Activated naive CD8-positive, alpha-beta T cell treated with anti-CD3 and anti-CD28 coated beads, Interleukin-2, amount 10 ng/mL, durations not matched to agents 7 days and 5 days (primary cell): ENCODE measurements around the gene KCNH3. TPM values are rescaled to one million over a fixed set of nuclear protein-coding genes. Genes with fewer than 3 reads are reported as not detected.

Experiments
- ATAC-seq: fragments of 150-1000 bp; cut with Tn5 transposase; one replicate; pipeline ENCODE4 v1.10.0; 2021; ENCODE audit warnings: low read depth, moderate library complexity
- POLR2A ChIA-PET: fragments of 350-600 bp; sonication (Branson Sonifier 250); formaldehyde crosslinking; loops from one replicate; lab custom pipeline; 2021; ENCODE audit warnings: antibody characterized with exemption; lab: Charles Lee
- DNase-seq: peaks from one replicate; pipeline ENCODE4 v3.0.0; 2021
- H3K27ac Mint-ChIP-seq: one replicate; pipeline ENCODE4 v1.8.0; 2022; ENCODE audit warnings: mild to moderate bottlenecking, mixed read lengths
- H3K27me3 Mint-ChIP-seq: one replicate; pipeline ENCODE4 v1.8.0; 2022; ENCODE audit warnings: mild to moderate bottlenecking, moderate library complexity, mixed read lengths
- H3K36me3 Mint-ChIP-seq: one replicate; pipeline ENCODE4 v1.8.0; 2021; ENCODE audit warnings: mild to moderate bottlenecking, mixed read lengths
- H3K4me1 Mint-ChIP-seq: one replicate; pipeline ENCODE4 v1.8.0; 2021; ENCODE audit warnings: mixed read lengths
- H3K4me3 Mint-ChIP-seq: one replicate; pipeline ENCODE4 v1.8.0; 2022; ENCODE audit warnings: mild to moderate bottlenecking, moderate library complexity, mixed read lengths
- H3K9me3 Mint-ChIP-seq: one replicate; pipeline ENCODE4 v1.8.0; 2021; ENCODE audit warnings: mixed read lengths
- total RNA-seq, 2 experiments: library from RNA; stranded (reverse); gene quantifications; one replicate each; pipeline ENCODE4 v1.2.3, GENCODE V29; 2021

Gene KCNH3
- total RNA-seq, 2 experiments from 2014 or later, result 5.4 to 5.8 TPM

GRCh38 chr12:49552899-49553298 lies 14.1 kb downstream of the KCNH3 start:
- Mint-ChIP-seq H3K4me3 (no peak overlapping the region), H3K36me3 (peaks cover 4% of the 10 kb centered on the region), H3K4me1 (peaks cover 13% of the 10 kb centered on the region), H3K27me3 (no peaks in the 10 kb centered on the region), H3K27ac (no peak overlapping the region), H3K9me3 (no peaks in the 10 kb centered on the region)
- no peak for DNase-seq
- POLR2A ChIA-PET, result interaction anchor here (0.5 to 1.8 kb wide), 3 partner anchors 14 to 70 kb away, joined by 3 to 5 read pairs (median 4); partner anchors contain the start of gene PRPF40B
- no peak for ATAC-seq

- POLR2A ChIA-PET, result interaction anchor here (0.5 to 1.8 kb wide), 6 partner anchors 11 to 70 kb away, joined by 3 to 5 read pairs (median 4); partner anchors contain the start of genes MCRS1 and PRPF40B
- Mint-ChIP-seq H3K4me3 (no peak overlapping the region), H3K36me3 (peaks cover 6% of the 10 kb centered on the region), H3K4me1 (peaks cover 8% of the 10 kb centered on the region), H3K27me3 (no peaks in the 10 kb centered on the region), H3K27ac (no peak overlapping the region), H3K9me3 (no peaks in the 10 kb centered on the region)
- DNase-seq (no peak), ATAC-seq (peak; percentile 60)
Measured at GRCh38 chr12:49553512-49554088, 14.8 kb downstream of the KCNH3 start.

DNA sequence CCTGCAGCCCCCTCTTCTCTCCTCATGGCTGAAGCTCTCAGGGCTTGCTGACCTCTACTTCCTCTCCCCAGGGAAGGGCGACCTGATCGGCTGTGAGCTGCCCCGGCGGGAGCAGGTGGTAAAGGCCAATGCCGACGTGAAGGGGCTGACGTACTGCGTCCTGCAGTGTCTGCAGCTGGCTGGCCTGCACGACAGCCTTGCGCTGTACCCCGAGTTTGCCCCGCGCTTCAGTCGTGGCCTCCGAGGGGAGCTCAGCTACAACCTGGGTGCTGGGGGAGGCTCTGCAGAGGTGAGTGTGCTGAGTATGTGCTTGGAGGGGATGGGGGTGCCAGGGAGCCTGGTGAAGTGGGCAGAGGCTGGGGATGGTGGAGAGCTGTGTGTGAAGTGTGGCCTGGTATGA lies 15.4 kb downstream of the KCNH3 start:
- no peak for DNase-seq
- H3K27me3 Mint-ChIP-seq, result no peaks in the 10 kb centered on the region
- no peaks in the 10 kb centered on the region for H3K9me3 Mint-ChIP-seq
- H3K4me3 Mint-ChIP-seq, result no peak overlapping the region
- POLR2A ChIA-PET, result interaction anchor here (0.9 to 1.5 kb wide), 4 partner anchors 10 to 69 kb away, joined by 3 to 5 read pairs (median 4); partner anchors contain the start of genes MCRS1 and PRPF40B
- H3K27ac Mint-ChIP-seq, result no peak overlapping the region
- peaks cover 8% of the 10 kb centered on the region for H3K4me1 Mint-ChIP-seq
- H3K36me3 Mint-ChIP-seq, result peaks cover 11% of the 10 kb centered on the region
- ATAC-seq, result no peak

GRCh38 chr12:49555631-49556390 lies 17.0 kb downstream of the KCNH3 start:
- ATAC-seq, result no peak
- Mint-ChIP-seq H3K4me3 (no peak overlapping the region), H3K27ac (peak overlapping the region; percentile 80), H3K4me1 (peaks cover 14% of the 10 kb centered on the region), H3K9me3 (no peaks in the 10 kb centered on the region), H3K27me3 (no peaks in the 10 kb centered on the region), H3K36me3 (peaks cover 15% of the 10 kb centered on the region)
- POLR2A ChIA-PET, result interaction anchor here (0.7 to 1.5 kb wide), 4 partner anchors 11 to 422 kb away, joined by 3 to 5 read pairs (median 4); no protein-coding TSS in a partner anchor
- DNase-seq, result no peak

- peak overlapping the region; percentile 80 for H3K27ac Mint-ChIP-seq
- no peaks in the 10 kb centered on the region for H3K9me3 Mint-ChIP-seq
- DNase-seq (no peak), ATAC-seq (no peak)
- H3K27me3 Mint-ChIP-seq, result no peaks in the 10 kb centered on the region
- H3K4me1 Mint-ChIP-seq, result peaks cover 21% of the 10 kb centered on the region
- H3K36me3 Mint-ChIP-seq, result peaks cover 16% of the 10 kb centered on the region
- POLR2A ChIA-PET, result interaction anchor here (0.6 to 1.5 kb wide), 3 partner anchors 11 to 66 kb away, joined by 4 to 5 read pairs (median 4); partner anchors contain the start of gene PRPF40B
- no peak overlapping the region for H3K4me3 Mint-ChIP-seq
Measured at GRCh38 chr12:49556391-49557186, 17.8 kb downstream of the KCNH3 start.

DNA sequence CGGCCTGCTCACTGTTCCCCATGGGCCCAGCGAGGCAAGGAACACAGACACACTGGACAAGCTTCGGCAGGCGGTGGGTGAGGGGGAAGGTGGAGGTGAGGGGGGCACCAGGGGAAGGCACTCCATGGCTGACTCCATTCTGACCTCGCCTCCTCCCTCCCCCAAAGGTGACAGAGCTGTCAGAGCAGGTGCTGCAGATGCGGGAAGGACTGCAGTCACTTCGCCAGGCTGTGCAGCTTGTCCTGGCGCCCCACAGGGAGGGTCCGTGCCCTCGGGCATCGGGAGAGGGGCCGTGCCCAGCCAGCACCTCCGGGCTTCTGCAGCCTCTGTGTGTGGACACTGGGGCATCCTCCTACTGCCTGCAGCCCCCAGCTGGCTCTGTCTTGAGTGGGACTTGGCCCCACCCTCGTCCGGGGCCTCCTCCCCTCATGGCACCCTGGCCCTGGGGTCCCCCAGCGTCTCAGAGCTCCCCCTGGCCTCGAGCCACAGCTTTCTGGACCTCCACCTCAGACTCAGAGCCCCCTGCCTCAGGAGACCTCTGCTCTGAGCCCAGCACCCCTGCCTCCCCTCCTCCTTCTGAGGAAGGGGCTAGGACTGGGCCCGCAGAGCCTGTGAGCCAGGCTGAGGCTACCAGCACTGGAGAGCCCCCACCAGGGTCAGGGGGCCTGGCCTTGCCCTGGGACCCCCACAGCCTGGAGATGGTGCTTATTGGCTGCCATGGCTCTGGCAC lies 18.5 kb downstream of the KCNH3 start:
- no peak for DNase-seq
- Mint-ChIP-seq H3K27ac (peak overlapping the region; percentile 80), H3K4me1 (peaks cover 27% of the 10 kb centered on the region), H3K4me3 (no peak overlapping the region), H3K36me3 (peaks cover 19% of the 10 kb centered on the region), H3K27me3 (no peaks in the 10 kb centered on the region), H3K9me3 (no peaks in the 10 kb centered on the region)
- POLR2A ChIA-PET, result interaction anchor here (0.6 to 1.5 kb wide), 3 partner anchors 12 to 65 kb away, joined by 4 to 5 read pairs (median 4); partner anchors contain the start of gene PRPF40B
- ATAC-seq, result no peak

- Mint-ChIP-seq H3K27ac (no peak overlapping the region), H3K36me3 (peaks cover 23% of the 10 kb centered on the region), H3K4me1 (peaks cover 25% of the 10 kb centered on the region), H3K9me3 (no peaks in the 10 kb centered on the region), H3K4me3 (no peak overlapping the region), H3K27me3 (no peaks in the 10 kb centered on the region)
- no peak for ATAC-seq
- no peak for DNase-seq
- POLR2A ChIA-PET, result interaction anchor here (1.1 kb wide), 1 partner anchor 65 kb away, joined by 4 read pairs; the partner anchor contains the start of gene PRPF40B
Measured at GRCh38 chr12:49557917-49558215, 19.0 kb downstream of the KCNH3 start.

- POLR2A ChIA-PET, result no interaction called here
- Mint-ChIP-seq H3K27me3 (no peaks in the 10 kb centered on the region), H3K4me3 (no peak overlapping the region), H3K27ac (no peak overlapping the region), H3K9me3 (no peaks in the 10 kb centered on the region), H3K4me1 (peaks cover 24% of the 10 kb centered on the region), H3K36me3 (peaks cover 23% of the 10 kb centered on the region)
- DNase-seq, result no peak
- no peak for ATAC-seq
Measured at GRCh38 chr12:49558526-49558925, 19.7 kb downstream of the KCNH3 start.

DNA sequence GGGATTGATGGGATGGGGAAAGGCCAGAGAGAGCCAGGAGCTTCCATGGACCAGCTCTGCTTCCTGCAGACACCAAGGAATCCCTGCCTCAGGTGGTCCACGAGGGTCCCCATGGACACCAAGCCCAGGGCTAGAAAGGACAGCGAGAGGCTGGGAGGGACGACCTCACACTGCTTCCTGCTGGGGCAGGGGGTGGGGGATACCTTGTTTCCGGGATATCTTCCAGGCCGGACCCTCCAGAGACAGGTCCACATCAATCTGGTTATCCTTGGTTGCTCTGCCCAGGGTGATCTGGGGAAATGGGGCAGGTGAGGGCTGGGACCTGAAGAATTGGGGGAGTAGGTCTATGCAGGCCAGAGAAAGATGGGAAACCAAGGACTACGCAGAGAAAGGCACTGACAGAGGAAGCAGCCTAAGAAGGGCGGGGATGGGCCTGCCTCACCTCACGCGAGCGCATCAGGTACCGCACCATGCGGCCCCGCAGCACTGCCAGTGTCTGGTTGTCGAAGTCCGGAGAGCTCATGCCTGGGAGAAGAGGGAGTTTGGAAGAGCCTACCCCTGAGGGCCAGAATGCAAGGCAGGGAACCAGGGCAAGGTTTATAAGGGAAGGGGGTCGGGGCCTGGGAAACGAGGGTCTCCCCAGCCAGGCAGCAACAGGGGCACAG lies 20.3 kb downstream of the KCNH3 start:
- H3K27me3 Mint-ChIP-seq, result no peaks in the 10 kb centered on the region
- no peak overlapping the region for H3K4me3 Mint-ChIP-seq
- peaks cover 26% of the 10 kb centered on the region for H3K36me3 Mint-ChIP-seq
- peaks cover 30% of the 10 kb centered on the region for H3K4me1 Mint-ChIP-seq
- no peak for ATAC-seq
- H3K27ac Mint-ChIP-seq, result no peak overlapping the region
- H3K9me3 Mint-ChIP-seq, result no peaks in the 10 kb centered on the region
- DNase-seq, result no peak
- POLR2A ChIA-PET, result no interaction called here

DNA sequence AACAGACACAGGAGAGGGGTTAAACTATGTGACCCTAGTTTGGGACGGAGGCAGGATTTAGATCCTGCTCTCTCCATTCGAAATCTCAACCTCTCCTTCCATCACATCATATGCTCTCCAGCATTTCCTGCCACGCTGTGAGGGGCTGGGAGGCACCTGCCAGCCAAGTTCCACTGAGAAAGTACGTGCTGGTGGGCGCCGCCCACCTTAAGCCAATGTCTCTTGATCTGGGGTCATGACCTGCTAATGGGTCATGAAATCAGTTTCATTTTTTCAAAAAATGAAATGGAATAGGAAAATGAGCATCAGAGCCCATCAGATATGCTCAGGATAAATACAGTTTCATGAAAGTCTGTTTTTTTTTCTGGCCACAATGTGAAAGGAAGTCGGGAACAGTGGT lies 21.9 kb downstream of the KCNH3 start:
- H3K27ac Mint-ChIP-seq, result peak overlapping the region; percentile 17
- ATAC-seq (no peak), DNase-seq (no peak)
- H3K36me3 Mint-ChIP-seq, result peaks cover 26% of the 10 kb centered on the region
- H3K4me3 Mint-ChIP-seq, result peak overlapping the region; percentile 35
- H3K9me3 Mint-ChIP-seq, result no peaks in the 10 kb centered on the region
- POLR2A ChIA-PET, result interaction anchor here (0.9 kb wide), 1 partner anchor 62 kb away, joined by 4 read pairs; the partner anchor contains the start of gene PRPF40B
- peaks cover 45% of the 10 kb centered on the region for H3K4me1 Mint-ChIP-seq
- H3K27me3 Mint-ChIP-seq, result no peaks in the 10 kb centered on the region

DNA sequence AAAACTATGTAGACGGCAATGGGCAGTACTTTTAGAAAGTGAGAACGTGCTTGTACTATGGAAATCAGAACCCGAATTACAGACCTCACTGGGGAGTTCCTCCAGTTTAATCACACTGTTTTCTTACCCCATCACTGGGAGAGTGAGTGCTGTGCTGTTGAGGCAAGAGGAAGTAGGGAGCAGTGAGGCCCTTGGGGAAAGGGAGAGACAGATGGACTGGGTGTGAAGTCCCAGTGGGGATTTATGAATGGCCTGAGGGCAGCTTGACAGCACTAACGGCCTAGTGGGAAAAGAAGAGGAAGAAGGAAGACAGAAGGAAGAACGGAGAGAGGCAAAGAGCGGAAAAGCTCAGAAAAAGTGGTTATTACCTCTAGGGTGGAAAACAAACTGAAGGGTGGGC lies 23.4 kb downstream of the KCNH3 start:
- H3K4me3 Mint-ChIP-seq, result no peak overlapping the region
- H3K36me3 Mint-ChIP-seq, result peaks cover 25% of the 10 kb centered on the region
- ATAC-seq (no peak), DNase-seq (no peak)
- no peaks in the 10 kb centered on the region for H3K9me3 Mint-ChIP-seq
- H3K27me3 Mint-ChIP-seq, result no peaks in the 10 kb centered on the region
- POLR2A ChIA-PET, result interaction anchor here (1.1 kb wide), 1 partner anchor 19 kb away, joined by 3 read pairs; no protein-coding TSS in a partner anchor
- peaks cover 52% of the 10 kb centered on the region for H3K4me1 Mint-ChIP-seq
- H3K27ac Mint-ChIP-seq, result no peak overlapping the region

DNA sequence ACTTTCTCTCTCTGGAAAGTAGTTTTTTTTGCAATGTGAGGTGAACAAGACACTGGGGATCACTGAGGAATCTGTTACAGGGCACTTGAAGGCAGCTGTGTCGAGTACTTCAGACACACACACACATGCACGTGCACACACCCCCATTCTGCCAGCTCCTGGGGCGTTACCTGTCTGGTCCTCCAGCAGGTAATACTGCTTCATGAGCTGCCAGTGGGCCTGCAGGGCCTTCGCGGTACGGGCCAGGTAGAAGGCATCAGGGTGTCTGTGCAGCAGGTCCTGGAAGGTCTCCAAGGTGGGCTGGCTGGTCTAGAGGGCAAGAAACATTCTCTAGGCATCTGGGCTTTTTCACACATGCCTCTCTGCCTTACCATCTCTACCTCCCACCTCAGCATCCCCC lies 24.0 kb downstream of the KCNH3 start:
- ATAC-seq, result no peak
- Mint-ChIP-seq H3K27me3 (no peaks in the 10 kb centered on the region), H3K4me1 (peaks cover 52% of the 10 kb centered on the region), H3K36me3 (peaks cover 25% of the 10 kb centered on the region), H3K9me3 (no peaks in the 10 kb centered on the region), H3K27ac (no peak overlapping the region), H3K4me3 (no peak overlapping the region)
- POLR2A ChIA-PET, result no interaction called here
- no peak for DNase-seq
